H1 (cell line): ENCODE measurements around the gene SGMS2. TPM values are rescaled to one million over a fixed set of nuclear protein-coding genes. Genes with fewer than 3 reads are reported as not detected.

Source experiments
- CREB1 ChIP-seq: IDR thresholded peaks from 2 replicates; pipeline ENCODE4 v1.6.1; 2012; ENCODE audit warnings: inconsistent platforms
- CTBP2 ChIP-seq: IDR thresholded peaks from 2 replicates; pipeline ENCODE4 v1.7.0; 2011; ENCODE audit warnings: borderline replicate concordance, mild to moderate bottlenecking, moderate library complexity, mixed read lengths, low read length; ENCODE audit not compliant: insufficient read depth, insufficient read length
- RAD21 ChIP-seq, 2 experiments: IDR thresholded peaks in 1 of 2; conservative IDR thresholded peaks in 1 of 2; 2 replicates each; pipeline ENCODE4 v1.6.1; 2011; ENCODE audit warnings: low read depth in 2 of 2, low read length in 2 of 2, improper control_type of control experiment in 1 of 2, inconsistent platforms in 1 of 2, mild to moderate bottlenecking in 1 of 2, moderate library complexity in 1 of 2
- SP1 ChIP-seq: IDR thresholded peaks from 2 replicates; pipeline ENCODE4 v1.6.1; 2011; ENCODE audit warnings: low read depth, low read length
- SRF ChIP-seq: IDR thresholded peaks from 2 replicates; pipeline ENCODE4 v1.6.1; 2011; ENCODE audit warnings: mild to moderate bottlenecking, low read depth, low read length, moderate library complexity
- SUZ12 ChIP-seq: fragments of 200-600 bp; sonication (generic); IDR thresholded peaks from 2 replicates; pipeline ENCODE4 v1.6.1; 2012; ENCODE audit warnings: mild to moderate bottlenecking, inconsistent platforms, low read length, moderate library complexity, mixed read lengths
- TEAD4 ChIP-seq: IDR thresholded peaks from 2 replicates; pipeline ENCODE4 v1.6.1; 2012; ENCODE audit warnings: low read depth, low read length, inconsistent platforms, mixed read lengths
- polyA plus RNA-seq, 7 experiments: library from polyadenylated mRNA; depleted of rRNA in 3 of 7; stranded (reverse) in 5 of 7; unstranded in 2 of 7; fragments of >200 nt in 5 of 7; fragments of 200-250 nt in 2 of 7; gene quantifications; 1 replicate in 5 of 7; 2 replicates in 1 of 7; 4 replicates in 1 of 7; pipeline versions ENCODE4 v1.2.1 to v1.2.3, GENCODE V29; 2011 to 2013; ENCODE audit warnings: missing spikeins in 2 of 7, mixed read lengths in 2 of 7
- total RNA-seq: library from RNA; stranded (reverse); fragmentation: NEBNext Ultra II Directional; extraction: Animal tissue kit (Norgen Biotek cat#: 25700); gene quantifications from 2 replicates; pipeline ENCODE4 v1.2.1, GENCODE V29; 2021
- TF ChIP-seq, protein P1 (sequence below): fragments of 300-600 bp; sonication (generic); IDR thresholded peaks from 2 replicates; pipeline ENCODE4 v1.7.1; 2012; ENCODE audit warnings: low read length, moderate library complexity, mild to moderate bottlenecking, inconsistent platforms; ENCODE audit not compliant: insufficient replicate concordance
- TF ChIP-seq, protein P2 (sequence below): IDR thresholded peaks from 2 replicates; pipeline ENCODE4 v1.6.1; 2011; ENCODE audit warnings: low read depth, mild to moderate bottlenecking, low read length; ENCODE audit not compliant: insufficient read depth
- TF ChIP-seq, protein P3 (sequence below): IDR thresholded peaks from 2 replicates; pipeline ENCODE4 v1.6.1; 2012; ENCODE audit warnings: inconsistent platforms

SGMS2 gene
- total and polyA plus RNA-seq, 2 of the 8 experiments (the other 6 are each of a cell fraction or from before 2014, with no cell fraction given), result 0.04 to 1.3 TPM

DNA sequence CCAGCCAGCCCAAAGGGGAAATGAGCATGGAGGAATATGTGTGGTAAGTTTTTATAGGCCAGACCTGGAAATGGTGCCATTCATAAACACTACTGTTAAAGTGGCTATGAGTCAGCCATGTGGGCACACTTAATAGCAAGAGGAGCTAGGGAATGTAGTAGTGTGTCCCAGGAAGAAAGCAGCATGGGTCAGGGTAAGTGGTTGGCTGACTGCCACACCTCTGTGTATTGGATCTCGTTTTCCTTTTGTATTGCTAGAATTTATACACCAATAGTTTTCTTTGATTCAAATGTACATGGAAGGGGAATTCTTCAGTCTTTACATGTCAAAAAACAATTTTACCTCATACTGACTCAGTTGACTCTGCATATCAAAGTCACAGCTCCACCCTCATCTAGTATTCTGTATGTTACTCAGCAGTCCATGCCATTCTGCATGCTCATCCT, 22.9 kb upstream of the SGMS2 start (continued):
- TF ChIP-seq, protein P1, sequence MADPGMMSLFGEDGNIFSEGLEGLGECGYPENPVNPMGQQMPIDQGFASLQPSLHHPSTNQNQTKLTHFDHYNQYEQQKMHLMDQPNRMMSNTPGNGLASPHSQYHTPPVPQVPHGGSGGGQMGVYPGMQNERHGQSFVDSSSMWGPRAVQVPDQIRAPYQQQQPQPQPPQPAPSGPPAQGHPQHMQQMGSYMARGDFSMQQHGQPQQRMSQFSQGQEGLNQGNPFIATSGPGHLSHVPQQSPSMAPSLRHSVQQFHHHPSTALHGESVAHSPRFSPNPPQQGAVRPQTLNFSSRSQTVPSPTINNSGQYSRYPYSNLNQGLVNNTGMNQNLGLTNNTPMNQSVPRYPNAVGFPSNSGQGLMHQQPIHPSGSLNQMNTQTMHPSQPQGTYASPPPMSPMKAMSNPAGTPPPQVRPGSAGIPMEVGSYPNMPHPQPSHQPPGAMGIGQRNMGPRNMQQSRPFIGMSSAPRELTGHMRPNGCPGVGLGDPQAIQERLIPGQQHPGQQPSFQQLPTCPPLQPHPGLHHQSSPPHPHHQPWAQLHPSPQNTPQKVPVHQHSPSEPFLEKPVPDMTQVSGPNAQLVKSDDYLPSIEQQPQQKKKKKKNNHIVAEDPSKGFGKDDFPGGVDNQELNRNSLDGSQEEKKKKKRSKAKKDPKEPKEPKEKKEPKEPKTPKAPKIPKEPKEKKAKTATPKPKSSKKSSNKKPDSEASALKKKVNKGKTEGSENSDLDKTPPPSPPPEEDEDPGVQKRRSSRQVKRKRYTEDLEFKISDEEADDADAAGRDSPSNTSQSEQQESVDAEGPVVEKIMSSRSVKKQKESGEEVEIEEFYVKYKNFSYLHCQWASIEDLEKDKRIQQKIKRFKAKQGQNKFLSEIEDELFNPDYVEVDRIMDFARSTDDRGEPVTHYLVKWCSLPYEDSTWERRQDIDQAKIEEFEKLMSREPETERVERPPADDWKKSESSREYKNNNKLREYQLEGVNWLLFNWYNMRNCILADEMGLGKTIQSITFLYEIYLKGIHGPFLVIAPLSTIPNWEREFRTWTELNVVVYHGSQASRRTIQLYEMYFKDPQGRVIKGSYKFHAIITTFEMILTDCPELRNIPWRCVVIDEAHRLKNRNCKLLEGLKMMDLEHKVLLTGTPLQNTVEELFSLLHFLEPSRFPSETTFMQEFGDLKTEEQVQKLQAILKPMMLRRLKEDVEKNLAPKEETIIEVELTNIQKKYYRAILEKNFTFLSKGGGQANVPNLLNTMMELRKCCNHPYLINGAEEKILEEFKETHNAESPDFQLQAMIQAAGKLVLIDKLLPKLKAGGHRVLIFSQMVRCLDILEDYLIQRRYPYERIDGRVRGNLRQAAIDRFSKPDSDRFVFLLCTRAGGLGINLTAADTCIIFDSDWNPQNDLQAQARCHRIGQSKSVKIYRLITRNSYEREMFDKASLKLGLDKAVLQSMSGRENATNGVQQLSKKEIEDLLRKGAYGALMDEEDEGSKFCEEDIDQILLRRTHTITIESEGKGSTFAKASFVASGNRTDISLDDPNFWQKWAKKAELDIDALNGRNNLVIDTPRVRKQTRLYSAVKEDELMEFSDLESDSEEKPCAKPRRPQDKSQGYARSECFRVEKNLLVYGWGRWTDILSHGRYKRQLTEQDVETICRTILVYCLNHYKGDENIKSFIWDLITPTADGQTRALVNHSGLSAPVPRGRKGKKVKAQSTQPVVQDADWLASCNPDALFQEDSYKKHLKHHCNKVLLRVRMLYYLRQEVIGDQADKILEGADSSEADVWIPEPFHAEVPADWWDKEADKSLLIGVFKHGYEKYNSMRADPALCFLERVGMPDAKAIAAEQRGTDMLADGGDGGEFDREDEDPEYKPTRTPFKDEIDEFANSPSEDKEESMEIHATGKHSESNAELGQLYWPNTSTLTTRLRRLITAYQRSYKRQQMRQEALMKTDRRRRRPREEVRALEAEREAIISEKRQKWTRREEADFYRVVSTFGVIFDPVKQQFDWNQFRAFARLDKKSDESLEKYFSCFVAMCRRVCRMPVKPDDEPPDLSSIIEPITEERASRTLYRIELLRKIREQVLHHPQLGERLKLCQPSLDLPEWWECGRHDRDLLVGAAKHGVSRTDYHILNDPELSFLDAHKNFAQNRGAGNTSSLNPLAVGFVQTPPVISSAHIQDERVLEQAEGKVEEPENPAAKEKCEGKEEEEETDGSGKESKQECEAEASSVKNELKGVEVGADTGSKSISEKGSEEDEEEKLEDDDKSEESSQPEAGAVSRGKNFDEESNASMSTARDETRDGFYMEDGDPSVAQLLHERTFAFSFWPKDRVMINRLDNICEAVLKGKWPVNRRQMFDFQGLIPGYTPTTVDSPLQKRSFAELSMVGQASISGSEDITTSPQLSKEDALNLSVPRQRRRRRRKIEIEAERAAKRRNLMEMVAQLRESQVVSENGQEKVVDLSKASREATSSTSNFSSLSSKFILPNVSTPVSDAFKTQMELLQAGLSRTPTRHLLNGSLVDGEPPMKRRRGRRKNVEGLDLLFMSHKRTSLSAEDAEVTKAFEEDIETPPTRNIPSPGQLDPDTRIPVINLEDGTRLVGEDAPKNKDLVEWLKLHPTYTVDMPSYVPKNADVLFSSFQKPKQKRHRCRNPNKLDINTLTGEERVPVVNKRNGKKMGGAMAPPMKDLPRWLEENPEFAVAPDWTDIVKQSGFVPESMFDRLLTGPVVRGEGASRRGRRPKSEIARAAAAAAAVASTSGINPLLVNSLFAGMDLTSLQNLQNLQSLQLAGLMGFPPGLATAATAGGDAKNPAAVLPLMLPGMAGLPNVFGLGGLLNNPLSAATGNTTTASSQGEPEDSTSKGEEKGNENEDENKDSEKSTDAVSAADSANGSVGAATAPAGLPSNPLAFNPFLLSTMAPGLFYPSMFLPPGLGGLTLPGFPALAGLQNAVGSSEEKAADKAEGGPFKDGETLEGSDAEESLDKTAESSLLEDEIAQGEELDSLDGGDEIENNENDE, result no peak
- no peak for TF ChIP-seq SUZ12
- TF ChIP-seq SRF, result no peak
- no peak for TF ChIP-seq CREB1
- TF ChIP-seq RAD21 (IDR thresholded peaks at IDR 0.05 in 1 of 2, conservative IDR thresholded peaks at IDR 0.05 in 1 of 2; ENCODE audit: low read depth in 2 of 2, low read length in 2 of 2), result no peak
- TF ChIP-seq, protein P2, sequence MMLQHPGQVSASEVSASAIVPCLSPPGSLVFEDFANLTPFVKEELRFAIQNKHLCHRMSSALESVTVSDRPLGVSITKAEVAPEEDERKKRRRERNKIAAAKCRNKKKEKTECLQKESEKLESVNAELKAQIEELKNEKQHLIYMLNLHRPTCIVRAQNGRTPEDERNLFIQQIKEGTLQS, result no peak
- TF ChIP-seq CTBP2, result no peak
- no peak for TF ChIP-seq SP1
- TF ChIP-seq, protein P3, sequence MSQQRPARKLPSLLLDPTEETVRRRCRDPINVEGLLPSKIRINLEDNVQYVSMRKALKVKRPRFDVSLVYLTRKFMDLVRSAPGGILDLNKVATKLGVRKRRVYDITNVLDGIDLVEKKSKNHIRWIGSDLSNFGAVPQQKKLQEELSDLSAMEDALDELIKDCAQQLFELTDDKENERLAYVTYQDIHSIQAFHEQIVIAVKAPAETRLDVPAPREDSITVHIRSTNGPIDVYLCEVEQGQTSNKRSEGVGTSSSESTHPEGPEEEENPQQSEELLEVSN, result no peak
- TF ChIP-seq TEAD4, result no peak
